BJ (cell line): ENCODE measurements around the gene CCDC33. TPM values are rescaled to one million over a fixed set of nuclear protein-coding genes. Genes with fewer than 3 reads are reported as not detected.

ENCODE experiments used
- CTCF ChIA-PET: fragments of 350-600 bp; formaldehyde crosslinking; extraction: SDS; loops from one replicate; lab custom pipeline; 2021; ENCODE audit warnings: antibody characterized with exemption, inconsistent platforms; lab: Yijun Ruan, JAX
- POLR2A ChIA-PET: fragments of 300-600 bp; sonication (Branson Sonifier 250); formaldehyde crosslinking; extraction: SDS; loops from one replicate; lab custom pipeline; 2021; ENCODE audit warnings: antibody characterized with exemption; lab: Charles Lee
- DNase-seq: peaks from one replicate; pipeline ENCODE4 v3.0.0-alpha.2; 2011; ENCODE audit warnings: low read depth
- H3K27me3 ChIP-seq: 2 replicates; pipeline ENCODE4 v1.6.0; 2011; ENCODE audit warnings: low read length; ENCODE audit not compliant: control insufficient read depth, insufficient read depth
- H3K36me3 ChIP-seq: 2 replicates; pipeline ENCODE4 v1.5.1; 2011; ENCODE audit warnings: low read length; ENCODE audit not compliant: control insufficient read depth, insufficient read depth
- H3K4me3 ChIP-seq: 2 replicates; pipeline ENCODE4 v1.5.1; 2011; ENCODE audit warnings: low read depth, mild to moderate bottlenecking, control low read depth, low read length
- polyA plus RNA-seq: library from polyadenylated mRNA; depleted of rRNA; stranded (reverse); fragments of >200 nt; gene quantifications from 2 replicates; pipeline ENCODE4 v1.2.3, GENCODE V29; 2011
- TF ChIP-seq, protein P1 (sequence below): IDR thresholded peaks from 2 replicates; pipeline ENCODE4 v1.5.1; 2011; ENCODE audit warnings: low read depth, mild to moderate bottlenecking, control low read depth, inconsistent platforms, low read length, moderate library complexity; ENCODE audit not compliant: insufficient read depth

CCDC33 gene
- polyA plus RNA-seq, 1 experiment, result 0.26 TPM

DNA sequence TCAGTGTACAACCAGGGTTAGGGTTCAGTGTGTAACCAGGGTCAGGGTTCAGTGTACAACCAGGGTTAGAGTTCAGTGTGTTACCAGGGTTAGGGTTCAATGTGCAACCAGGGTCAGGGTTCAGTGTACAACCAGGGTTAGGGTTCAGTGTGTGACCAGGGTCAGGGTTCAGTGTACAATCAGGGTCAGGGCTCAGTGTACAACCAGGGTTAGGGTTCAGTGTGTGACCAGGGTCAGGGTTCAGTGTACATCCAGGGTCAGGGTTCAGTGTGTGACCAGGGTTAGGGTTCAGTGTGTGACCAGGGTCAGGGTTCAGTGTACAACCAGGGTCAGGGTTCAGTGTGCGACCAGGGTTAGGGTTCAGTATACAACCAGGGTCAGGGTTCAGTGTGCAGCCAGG is 98.0 kb downstream of the CCDC33 start:
- ChIA-PET CTCF (interaction anchor here (5.3 kb wide), 1 partner anchor 11 kb away, joined by 21 read pairs; no protein-coding TSS in a partner anchor), POLR2A (no interaction called here)
- no peak for DNase-seq
- Histone ChIP-seq H3K4me3 (no peak overlapping the region), H3K36me3 (no peaks in the 10 kb centered on the region), H3K27me3 (peaks cover 3% of the 10 kb centered on the region; the same call in 1 of the 2 replicates)
- TF ChIP-seq, protein P1, sequence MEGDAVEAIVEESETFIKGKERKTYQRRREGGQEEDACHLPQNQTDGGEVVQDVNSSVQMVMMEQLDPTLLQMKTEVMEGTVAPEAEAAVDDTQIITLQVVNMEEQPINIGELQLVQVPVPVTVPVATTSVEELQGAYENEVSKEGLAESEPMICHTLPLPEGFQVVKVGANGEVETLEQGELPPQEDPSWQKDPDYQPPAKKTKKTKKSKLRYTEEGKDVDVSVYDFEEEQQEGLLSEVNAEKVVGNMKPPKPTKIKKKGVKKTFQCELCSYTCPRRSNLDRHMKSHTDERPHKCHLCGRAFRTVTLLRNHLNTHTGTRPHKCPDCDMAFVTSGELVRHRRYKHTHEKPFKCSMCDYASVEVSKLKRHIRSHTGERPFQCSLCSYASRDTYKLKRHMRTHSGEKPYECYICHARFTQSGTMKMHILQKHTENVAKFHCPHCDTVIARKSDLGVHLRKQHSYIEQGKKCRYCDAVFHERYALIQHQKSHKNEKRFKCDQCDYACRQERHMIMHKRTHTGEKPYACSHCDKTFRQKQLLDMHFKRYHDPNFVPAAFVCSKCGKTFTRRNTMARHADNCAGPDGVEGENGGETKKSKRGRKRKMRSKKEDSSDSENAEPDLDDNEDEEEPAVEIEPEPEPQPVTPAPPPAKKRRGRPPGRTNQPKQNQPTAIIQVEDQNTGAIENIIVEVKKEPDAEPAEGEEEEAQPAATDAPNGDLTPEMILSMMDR, result no peak

DNA sequence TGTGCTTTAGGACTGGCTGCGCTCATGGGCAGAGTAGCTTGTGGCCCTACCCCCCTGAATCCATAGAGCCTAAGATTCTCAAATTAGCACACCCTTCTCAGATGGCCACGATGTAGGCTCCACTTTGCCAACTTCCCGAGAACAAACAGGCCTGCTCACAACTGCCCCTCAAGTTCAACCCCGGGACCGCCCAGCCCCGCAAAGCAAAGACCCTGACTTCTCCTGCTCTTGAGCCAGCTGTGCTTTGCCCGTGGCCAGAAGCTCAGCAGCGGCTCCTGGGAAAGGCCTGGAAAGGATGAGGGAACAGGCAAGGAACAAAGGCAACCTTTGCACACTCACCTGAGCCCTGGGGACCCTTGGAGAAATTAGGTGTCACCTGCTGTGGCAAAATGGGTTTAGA is 99.3 kb downstream of the CCDC33 start:
- H3K36me3 ChIP-seq, result no peaks in the 10 kb centered on the region
- H3K27me3 ChIP-seq, result peaks cover 2% of the 10 kb centered on the region; the same call in 1 of the 2 replicates
- ChIA-PET POLR2A (no interaction called here), CTCF (interaction anchor here (1.2 to 5.3 kb wide), 3 partner anchors 9 to 15 kb away, joined by 5 to 21 read pairs (median 10); no protein-coding TSS in a partner anchor)
- no peak overlapping the region for H3K4me3 ChIP-seq
- no peak for DNase-seq
- TF ChIP-seq, protein P1, result no peak

GRCh38 chr15:74336061-74337005 is 100.2 kb downstream of the CCDC33 start:
- POLR2A ChIA-PET, result no interaction called here
- Histone ChIP-seq H3K36me3 (no peaks in the 10 kb centered on the region), H3K27me3 (no peaks in the 10 kb centered on the region), H3K4me3 (no peak overlapping the region)
- TF ChIP-seq, protein P1, result no peak
- CTCF ChIA-PET, result interaction anchor here (0.6 to 5.3 kb wide), 6 partner anchors 10 to 214 kb away, joined by 3 to 21 read pairs (median 5); no protein-coding TSS in a partner anchor
- no peak for DNase-seq

GRCh38 chr15:74337146-74337545 is 101.0 kb downstream of the CCDC33 start:
- Histone ChIP-seq H3K27me3 (no peaks in the 10 kb centered on the region), H3K36me3 (no peaks in the 10 kb centered on the region), H3K4me3 (no peak overlapping the region)
- POLR2A ChIA-PET, result no interaction called here
- no peak for DNase-seq
- TF ChIP-seq, protein P1, result no peak
- CTCF ChIA-PET, result interaction anchor here (1.0 to 5.3 kb wide), 4 partner anchors 12 to 29 kb away, joined by 4 to 21 read pairs (median 8); no protein-coding TSS in a partner anchor

- CTCF ChIA-PET, result interaction anchor here (5.3 kb wide), 1 partner anchor 15 kb away, joined by 21 read pairs; no protein-coding TSS in a partner anchor
- TF ChIP-seq, protein P1, result no peak
- H3K36me3 ChIP-seq, result no peaks in the 10 kb centered on the region
- no peaks in the 10 kb centered on the region for H3K27me3 ChIP-seq
- POLR2A ChIA-PET, result no interaction called here
- no peak overlapping the region for H3K4me3 ChIP-seq
- DNase-seq, result no peak
Observed at GRCh38 chr15:74337607-74338211, 101.6 kb downstream of the CCDC33 start.
